Cerebellar nuclear complex (tissue), 1 donor: ENCODE data around the gene DKKL1.
"Not testable (repeated sequence)": the region's sequence is repeated elsewhere in the genome, so short reads cannot be mapped to it uniquely, and the experiment has no call there.

ENCODE experiments used
- DNase-seq, 2 experiments: peaks; one replicate each; lab custom pipeline; 2025; lab: John Stamatoyannopoulos, UW

The DKKL1 gene

GRCh38 chr19:49363268-49364082, at the start of gene DKKL1:
Gene DKKL1 (plus strand): TSS chr19:49363877. CDS start chr19:49363999, 122 bp downstream.
- no peak for DNase-seq

GRCh38 chr19:49315111-49315510, 48.6 kb upstream of the DKKL1 start:
- DNase-seq = no peak

- DNase-seq = no peak
Observed at GRCh38 chr19:49316284-49316683, 47.4 kb upstream of the DKKL1 start.

- DNase-seq = no peak
Observed at GRCh38 chr19:49318296-49318695, 45.4 kb upstream of the DKKL1 start.

- DNase-seq = no peak
Observed at GRCh38 chr19:49324801-49325576, 38.7 kb upstream of the DKKL1 start, which contains the start of gene SLC6A16. Gene SLC6A16 (minus strand): TSS chr19:49325191. CDS start chr19:49311347, 13,844 bp downstream.

- not testable (repeated sequence) for DNase-seq
Observed at GRCh38 chr19:49325756-49326155, 37.9 kb upstream of the DKKL1 start.

- DNase-seq = no peak
Observed at GRCh38 chr19:49326165-49326704, 37.4 kb upstream of the DKKL1 start.

- no peak for DNase-seq
Observed at GRCh38 chr19:49327878-49328544, 35.7 kb upstream of the DKKL1 start.

- no peak for DNase-seq
Observed at GRCh38 chr19:49328741-49329140, 34.9 kb upstream of the DKKL1 start.

- not testable (repeated sequence) for DNase-seq
Observed at GRCh38 chr19:49331187-49331586, 32.5 kb upstream of the DKKL1 start.

- DNase-seq = no peak
Observed at GRCh38 chr19:49331616-49332055, 32.0 kb upstream of the DKKL1 start.

- not testable (repeated sequence) for DNase-seq
Observed at GRCh38 chr19:49332691-49333417, 30.8 kb upstream of the DKKL1 start.

- DNase-seq = no peak
Observed at GRCh38 chr19:49333418-49333805, 30.3 kb upstream of the DKKL1 start.

- DNase-seq = no peak
Observed at GRCh38 chr19:49333811-49334288, 29.8 kb upstream of the DKKL1 start.

- DNase-seq = no peak
Observed at GRCh38 chr19:49335071-49335783, 28.4 kb upstream of the DKKL1 start, which contains the start of gene CD37. Gene CD37 (plus strand): TSS chr19:49335406. CDS start chr19:49335541, 135 bp downstream.

- no peak for DNase-seq
Observed at GRCh38 chr19:49335784-49336481, 27.7 kb upstream of the DKKL1 start.

- no peak for DNase-seq
Observed at GRCh38 chr19:49336482-49337266, 27.0 kb upstream of the DKKL1 start.

GRCh38 chr19:49337267-49338022, 26.2 kb upstream of the DKKL1 start:
- no peak for DNase-seq
